ENCODE measurements around the gene DDC.
"Not testable (repeated sequence)": the region's sequence is repeated elsewhere in the genome, so short reads cannot be mapped to it uniquely, and the experiment has no call there.

DDC gene

DNA sequence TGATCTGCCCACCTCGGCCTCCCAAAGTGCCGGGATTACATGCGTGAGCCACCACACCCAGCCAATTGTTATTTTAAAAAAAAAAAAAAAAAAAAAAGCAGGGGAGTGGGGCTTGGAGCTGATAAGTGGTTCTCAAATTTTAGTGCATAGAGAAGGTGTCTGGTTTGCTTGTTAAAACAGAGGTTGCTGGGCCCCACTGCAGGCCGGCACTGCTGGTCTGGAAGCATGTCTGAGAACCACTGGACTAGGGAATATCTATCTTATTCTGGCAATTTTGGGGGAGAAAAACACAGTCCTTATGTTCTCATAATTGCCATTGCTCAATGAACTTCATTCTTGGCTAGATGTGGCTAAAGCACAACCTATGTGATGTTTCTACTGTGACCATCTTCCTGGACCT is 96.0 kb downstream of the DDC start:
- DNase-seq (ENCODE audit: low read depth), result no peak
- H3K4me3 ChIP-seq (ENCODE audit: low read depth, low read length), result no peak overlapping the region

DNA sequence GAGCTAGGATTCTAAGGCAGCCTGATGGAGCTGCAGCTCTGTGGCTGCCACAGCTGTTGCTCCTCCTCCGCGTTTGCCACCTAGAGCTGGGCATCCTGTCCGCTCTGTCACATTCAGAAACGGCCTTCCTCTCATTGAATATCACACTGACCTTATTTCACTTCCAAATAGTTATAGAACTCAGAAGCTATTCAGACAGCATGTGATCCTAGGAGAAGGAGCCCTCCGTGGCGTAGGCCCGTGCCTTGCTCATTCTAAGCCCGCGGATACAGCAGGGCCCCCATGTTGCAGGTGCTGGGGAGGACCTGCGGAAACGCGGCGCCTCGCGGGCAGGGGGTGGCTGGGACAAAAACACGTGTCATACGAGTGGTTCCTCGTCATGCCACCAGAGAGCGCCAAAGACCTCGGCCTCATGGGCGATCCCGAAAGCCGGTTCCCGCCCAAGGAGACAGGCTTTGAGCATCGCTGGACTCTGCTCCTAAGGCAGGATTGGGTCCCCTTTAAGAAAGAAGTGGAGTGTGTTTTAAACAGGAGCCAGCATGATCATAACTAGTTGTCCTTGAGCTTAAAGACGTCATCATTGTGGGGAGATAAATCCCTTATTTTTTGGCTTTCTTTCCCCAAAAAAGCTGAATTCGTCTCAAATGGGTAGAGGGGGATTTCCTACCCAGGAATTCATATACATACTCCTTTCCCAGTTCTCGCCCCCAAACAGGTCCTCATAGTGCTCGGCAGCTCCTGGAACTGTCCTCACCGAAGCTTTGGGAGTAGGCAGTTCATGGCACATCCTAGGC is 97.2 kb downstream of the DDC start:
- H3K4me3 ChIP-seq (ENCODE audit: low read depth, low read length), result no peak overlapping the region
- peak; percentile 78 for DNase-seq (ENCODE audit: low read depth)
- TF ChIP-seq, protein P1, sequence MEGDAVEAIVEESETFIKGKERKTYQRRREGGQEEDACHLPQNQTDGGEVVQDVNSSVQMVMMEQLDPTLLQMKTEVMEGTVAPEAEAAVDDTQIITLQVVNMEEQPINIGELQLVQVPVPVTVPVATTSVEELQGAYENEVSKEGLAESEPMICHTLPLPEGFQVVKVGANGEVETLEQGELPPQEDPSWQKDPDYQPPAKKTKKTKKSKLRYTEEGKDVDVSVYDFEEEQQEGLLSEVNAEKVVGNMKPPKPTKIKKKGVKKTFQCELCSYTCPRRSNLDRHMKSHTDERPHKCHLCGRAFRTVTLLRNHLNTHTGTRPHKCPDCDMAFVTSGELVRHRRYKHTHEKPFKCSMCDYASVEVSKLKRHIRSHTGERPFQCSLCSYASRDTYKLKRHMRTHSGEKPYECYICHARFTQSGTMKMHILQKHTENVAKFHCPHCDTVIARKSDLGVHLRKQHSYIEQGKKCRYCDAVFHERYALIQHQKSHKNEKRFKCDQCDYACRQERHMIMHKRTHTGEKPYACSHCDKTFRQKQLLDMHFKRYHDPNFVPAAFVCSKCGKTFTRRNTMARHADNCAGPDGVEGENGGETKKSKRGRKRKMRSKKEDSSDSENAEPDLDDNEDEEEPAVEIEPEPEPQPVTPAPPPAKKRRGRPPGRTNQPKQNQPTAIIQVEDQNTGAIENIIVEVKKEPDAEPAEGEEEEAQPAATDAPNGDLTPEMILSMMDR (IDR thresholded peaks at IDR 0.05; ENCODE audit: insufficient read depth, low read depth, low read length, missing control alignments), result peak; percentile 93

More for the DNA sequence above, 96.0 kb downstream of the DDC start:
- TF ChIP-seq, protein P1 (IDR thresholded peaks at IDR 0.05; ENCODE audit: insufficient read depth, low read depth, low read length, missing control alignments), result no peak

DNA sequence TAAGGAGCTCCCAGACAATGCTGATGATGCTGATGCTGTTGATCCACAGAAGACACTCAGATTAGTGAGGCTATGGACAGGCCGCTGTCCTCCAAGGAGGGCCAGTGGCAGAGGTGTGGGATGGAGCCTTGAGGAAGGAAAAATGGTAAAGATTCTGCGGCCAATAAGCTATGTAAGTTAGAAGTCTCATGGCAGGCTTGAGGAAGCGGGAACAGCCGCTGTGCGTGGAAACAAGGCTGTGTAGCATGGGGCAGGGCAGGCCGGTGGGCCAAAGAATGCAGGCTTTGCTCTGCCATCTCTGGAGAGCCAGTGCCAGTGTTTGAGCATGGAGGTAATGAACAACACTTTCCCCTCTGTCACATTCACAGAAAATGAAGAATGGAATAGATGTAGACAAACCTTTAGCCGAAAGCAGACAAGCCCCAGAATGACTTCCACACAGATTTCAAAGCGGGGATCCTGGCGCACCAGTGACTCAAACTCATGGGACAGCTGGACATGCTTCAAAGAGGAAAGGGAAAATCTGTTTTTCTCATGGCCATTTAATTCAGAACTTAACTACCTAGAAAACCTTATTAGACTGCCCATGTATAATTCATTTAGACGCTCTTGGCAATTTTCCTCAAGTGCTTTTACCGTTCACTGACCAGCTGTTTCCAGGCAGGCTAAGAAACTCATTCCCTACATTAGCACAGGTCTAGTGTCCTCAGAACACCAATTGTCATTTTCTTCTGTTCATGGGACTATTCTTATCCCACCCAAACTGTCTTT is 98.2 kb downstream of the DDC start:
- H3K4me3 ChIP-seq (ENCODE audit: low read depth, low read length), result no peak overlapping the region
- no peak for DNase-seq (ENCODE audit: low read depth)
- TF ChIP-seq, protein P1 (IDR thresholded peaks at IDR 0.05; ENCODE audit: insufficient read depth, low read depth, low read length, missing control alignments), result no peak

DNA sequence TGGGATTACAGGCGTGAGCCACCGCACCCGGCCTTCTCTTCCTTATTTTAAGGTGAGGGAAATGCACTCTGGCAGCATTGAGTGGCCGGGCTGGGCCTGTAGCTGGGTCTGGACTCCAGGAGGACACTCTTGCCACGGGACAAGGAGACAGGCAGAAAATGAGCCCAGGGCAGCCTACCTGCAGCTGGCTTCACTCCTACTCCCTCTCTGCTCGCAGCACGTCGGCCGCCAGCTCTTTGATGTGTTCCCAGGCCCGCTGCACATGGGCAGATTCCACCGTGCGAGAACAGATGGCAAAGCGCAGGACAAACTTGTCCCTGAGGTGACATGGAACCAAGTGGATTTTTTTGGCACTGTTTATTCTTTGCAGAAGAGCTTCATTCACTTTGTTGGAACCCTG is 102.2 kb downstream of the DDC start:
- DNase-seq (ENCODE audit: low read depth), result no peak
- no peak overlapping the region for H3K4me3 ChIP-seq (ENCODE audit: low read depth, low read length)

DNA sequence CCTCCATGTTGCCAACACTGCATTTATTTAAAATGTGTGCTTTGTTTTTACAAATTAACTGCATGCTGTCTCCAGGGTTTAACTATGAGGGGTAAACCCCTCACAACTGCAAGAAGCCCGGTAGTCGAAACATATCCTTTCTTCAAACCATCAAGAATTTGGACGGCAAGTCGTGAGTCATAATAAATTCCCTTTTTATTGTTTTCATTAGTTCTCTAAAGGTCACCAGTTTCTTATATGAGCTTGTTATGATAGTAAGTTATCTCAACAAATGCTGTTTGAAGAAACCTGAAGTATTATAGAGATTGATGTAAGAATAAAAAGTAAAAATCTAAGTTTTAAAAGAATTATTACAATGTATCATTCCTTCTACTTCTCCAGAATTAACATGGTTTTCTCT is 102.8 kb downstream of the DDC start:
- no peak for DNase-seq (ENCODE audit: low read depth)
- no peak overlapping the region for H3K4me3 ChIP-seq (ENCODE audit: low read depth, low read length)
- TF ChIP-seq, protein P1 (IDR thresholded peaks at IDR 0.05; ENCODE audit: insufficient read depth, low read depth, low read length, missing control alignments), result no peak

More for the DNA sequence above, 102.2 kb downstream of the DDC start:
- TF ChIP-seq, protein P1 (IDR thresholded peaks at IDR 0.05; ENCODE audit: insufficient read depth, low read depth, low read length, missing control alignments), result no peak

DNA sequence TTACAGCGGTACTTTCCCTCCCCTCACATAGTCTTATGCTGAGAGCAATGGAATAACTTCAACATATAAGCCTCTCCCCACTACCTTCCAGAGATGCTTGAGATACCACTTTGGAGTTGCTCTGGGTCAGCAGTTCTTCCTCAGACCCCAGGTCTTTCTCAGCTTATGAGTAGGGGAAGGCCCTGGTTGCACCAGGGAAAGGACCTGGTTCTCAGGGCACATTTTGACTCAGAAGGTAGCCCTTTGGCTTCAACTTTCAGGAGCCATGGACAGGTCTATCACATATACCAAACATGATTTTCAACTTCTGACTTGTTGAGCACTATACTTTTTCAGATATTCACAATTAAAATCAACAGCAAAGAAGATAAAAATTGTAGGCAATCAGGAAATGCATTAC is 103.5 kb downstream of the DDC start:
- TF ChIP-seq, protein P1 (IDR thresholded peaks at IDR 0.05; ENCODE audit: insufficient read depth, low read depth, low read length, missing control alignments), result no peak
- no peak overlapping the region for H3K4me3 ChIP-seq (ENCODE audit: low read depth, low read length)
- DNase-seq (ENCODE audit: low read depth), result no peak

DNA sequence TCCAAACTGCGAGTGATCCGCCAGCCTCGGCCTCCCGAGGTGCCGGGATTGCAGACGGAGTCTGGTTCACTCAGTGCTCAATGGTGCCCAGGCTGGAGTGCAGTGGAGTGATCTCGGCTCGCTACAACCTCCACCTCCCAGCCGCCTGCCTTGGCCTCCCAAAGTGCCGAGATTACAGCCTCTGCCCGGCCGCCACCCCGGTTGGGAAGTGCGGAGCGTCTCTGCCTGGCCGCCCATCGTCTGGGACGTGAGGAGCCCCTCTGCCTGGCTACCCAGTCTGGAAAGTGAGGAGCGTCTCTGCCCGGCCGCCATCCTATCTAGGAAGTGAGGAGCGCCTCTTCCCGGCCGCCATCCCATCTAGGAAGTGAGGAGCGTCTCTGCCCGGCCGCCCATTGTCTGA is 106.0 kb downstream of the DDC start:
- not testable (repeated sequence) for DNase-seq (ENCODE audit: low read depth)

DNA sequence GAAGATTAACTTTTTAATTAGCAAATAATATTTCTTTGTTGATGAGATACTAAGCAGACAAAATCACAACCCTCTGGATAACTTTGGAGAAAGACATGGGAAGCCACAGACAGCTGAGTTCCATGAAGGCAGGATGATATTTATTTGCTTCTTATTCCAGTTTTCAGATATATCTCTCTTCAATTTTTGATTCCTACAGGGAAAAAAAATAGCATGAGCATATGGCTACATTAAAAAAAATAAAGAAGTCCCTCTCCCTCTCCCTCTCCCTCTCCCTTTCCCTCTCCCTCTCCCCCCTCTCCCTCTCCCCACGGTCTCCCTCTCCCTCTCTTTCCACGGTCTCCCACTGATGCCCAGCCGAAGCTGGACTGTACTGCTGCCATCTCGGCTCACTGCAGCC is 106.6 kb downstream of the DDC start:
- DNase-seq (ENCODE audit: low read depth); H3K4me3 ChIP-seq (ENCODE audit: low read depth, low read length): not testable (repeated sequence)

More for the DNA sequence above, 106.0 kb downstream of the DDC start:
- H3K4me3 ChIP-seq (ENCODE audit: low read depth, low read length), result not testable (repeated sequence)

Data from GM12865 (cell line).